CD8-positive, alpha-beta memory T cell (primary cell): ENCODE results near the gene TMEM59L. TPM values are rescaled to one million over a fixed set of nuclear protein-coding genes. Genes with fewer than 3 reads are reported as not detected.
A peak's percentile ranks its signal among the peaks of the same experiment; 100 is the strongest.
"Not testable (repeated sequence)": the region's sequence is repeated elsewhere in the genome, so short reads cannot be mapped to it uniquely, and the experiment has no call there.

Experiments
- CTCF ChIA-PET: fragments of 350-600 bp; sonication (Branson Sonifier 250); formaldehyde crosslinking; loops from one replicate; lab custom pipeline; 2021; ENCODE audit warnings: antibody characterized with exemption; lab: Charles Lee
- POLR2A ChIA-PET: fragments of 350-600 bp; sonication (Branson Sonifier 250); formaldehyde crosslinking; loops from one replicate; lab custom pipeline; 2021; ENCODE audit warnings: antibody characterized with exemption; lab: Charles Lee
- DNase-seq, 5 donors: peaks; one replicate each; pipeline versions ENCODE4 v3.0.0 to v3.0.0-alpha.2; 2020 to 2022; ENCODE audit warnings: mixed read lengths in 1 of 5
- H3K27ac ChIP-seq: one replicate; pipeline ENCODE4 v1.7.0; 2013; ENCODE audit warnings: low read depth, mild to moderate bottlenecking, low read length, moderate library complexity
- H3K27me3 ChIP-seq: 2 replicates; pipeline ENCODE4 v1.7.0; 2013; ENCODE audit warnings: low read length, mild to moderate bottlenecking; ENCODE audit not compliant: insufficient read depth, poor library complexity, severe bottlenecking
- H3K36me3 ChIP-seq: 2 replicates; pipeline ENCODE4 v1.7.0; 2013; ENCODE audit warnings: mild to moderate bottlenecking, low read length, moderate library complexity; ENCODE audit not compliant: insufficient read depth
- H3K4me1 ChIP-seq: 2 replicates; pipeline ENCODE4 v1.7.0; 2013; ENCODE audit warnings: mild to moderate bottlenecking, low read length, moderate library complexity; ENCODE audit not compliant: insufficient read depth
- H3K4me3 ChIP-seq: 2 replicates; pipeline ENCODE4 v1.7.0; 2013; ENCODE audit warnings: mild to moderate bottlenecking, low read length
- H3K9me3 ChIP-seq: 2 replicates; pipeline ENCODE4 v1.7.0; 2013; ENCODE audit warnings: mild to moderate bottlenecking, low read length
- H3K27ac Mint-ChIP-seq, 8 donors: one replicate each; pipeline ENCODE4 v1.8.0; 2020 to 2021; ENCODE audit warnings: mixed read lengths in 8 of 8, mild to moderate bottlenecking in 6 of 8, inconsistent platforms in 3 of 8, moderate library complexity in 3 of 8
- H3K27me3 Mint-ChIP-seq, 2 donors: one replicate each; pipeline ENCODE4 v1.8.0; 2020 to 2021; ENCODE audit warnings: mixed read lengths in 2 of 2, mild to moderate bottlenecking in 1 of 2, moderate library complexity in 1 of 2
- H3K36me3 Mint-ChIP-seq, 3 donors: one replicate each; pipeline ENCODE4 v1.8.0; 2020 to 2021; ENCODE audit warnings: mixed read lengths in 3 of 3, inconsistent platforms in 1 of 3, mild to moderate bottlenecking in 1 of 3
- H3K4me1 Mint-ChIP-seq, 3 donors: one replicate each; pipeline ENCODE4 v1.8.0; 2020 to 2021; ENCODE audit warnings: mixed read lengths in 3 of 3, inconsistent platforms in 1 of 3, mild to moderate bottlenecking in 1 of 3
- H3K4me3 Mint-ChIP-seq, 7 donors: one replicate each; pipeline ENCODE4 v1.8.0; 2020 to 2021; ENCODE audit warnings: mixed read lengths in 7 of 7, mild to moderate bottlenecking in 6 of 7, moderate library complexity in 4 of 7, inconsistent platforms in 2 of 7
- H3K9me3 Mint-ChIP-seq, 5 donors: one replicate each; pipeline ENCODE4 v1.8.0; 2020 to 2022; ENCODE audit warnings: mixed read lengths in 5 of 5, mild to moderate bottlenecking in 3 of 5, moderate library complexity in 2 of 5, inconsistent platforms in 1 of 5
- polyA plus RNA-seq: library from polyadenylated mRNA; unstranded; fragments of 300-500 nt; fragmentation: Illumina TruSeq; gene quantifications from one replicate; pipeline ENCODE4 v1.2.3, GENCODE V29; 2021
- total RNA-seq, 2 experiments: library from RNA; stranded (reverse); gene quantifications; one replicate each; pipeline ENCODE4 v1.2.3, GENCODE V29; 2021

Gene TMEM59L
- total and polyA plus RNA-seq, 3 experiments from 2014 or later = not detected

GRCh38 chr19:18589380-18590272, 23.0 kb upstream of the TMEM59L start:
- DNase-seq = peak in 2 of 5 donors; percentile 49 to 65
- Mint-ChIP-seq H3K9me3 (no peaks in the 10 kb centered on the region), H3K27me3 (peaks cover 0 to 3% of the 10 kb centered on the region in 2 donors), H3K27ac (peak overlapping the region; percentile 89 to 96 (median 92)), H3K4me1 (peaks cover 30 to 48% (median 39%) of the 10 kb centered on the region in 3 donors), H3K4me3 (peak overlapping the region; percentile 84 to 97 (median 89)), H3K36me3 (peaks cover 0 to 21% (median 0%) of the 10 kb centered on the region in 3 donors)
- Histone ChIP-seq H3K36me3 (peaks cover 6% of the 10 kb centered on the region), H3K4me1 (peaks cover 32% of the 10 kb centered on the region), H3K9me3 (no peaks in the 10 kb centered on the region), H3K27ac (peak overlapping the region; percentile 87), H3K27me3 (no peaks in the 10 kb centered on the region), H3K4me3 (peak overlapping the region; percentile 83)
- POLR2A ChIA-PET = interaction anchor here (0.5 to 2.9 kb wide), 17 partner anchors 15 to 330 kb away, joined by 3 to 39 read pairs (median 5); partner anchors contain the start of genes COPE, DDX49, ELL and FKBP8
- CTCF ChIA-PET = interaction anchor here (0.7 to 3.7 kb wide), 35 partner anchors 8 to 310 kb away, joined by 3 to 41 read pairs (median 5); partner anchors contain the start of genes ELL, FKBP8, KXD1 and UBA52

GRCh38 chr19:18590273-18591272, 22.1 kb upstream of the TMEM59L start:
- peak overlapping the region; percentile 27 to 97 (median 88) for H3K4me3 Mint-ChIP-seq

DNA sequence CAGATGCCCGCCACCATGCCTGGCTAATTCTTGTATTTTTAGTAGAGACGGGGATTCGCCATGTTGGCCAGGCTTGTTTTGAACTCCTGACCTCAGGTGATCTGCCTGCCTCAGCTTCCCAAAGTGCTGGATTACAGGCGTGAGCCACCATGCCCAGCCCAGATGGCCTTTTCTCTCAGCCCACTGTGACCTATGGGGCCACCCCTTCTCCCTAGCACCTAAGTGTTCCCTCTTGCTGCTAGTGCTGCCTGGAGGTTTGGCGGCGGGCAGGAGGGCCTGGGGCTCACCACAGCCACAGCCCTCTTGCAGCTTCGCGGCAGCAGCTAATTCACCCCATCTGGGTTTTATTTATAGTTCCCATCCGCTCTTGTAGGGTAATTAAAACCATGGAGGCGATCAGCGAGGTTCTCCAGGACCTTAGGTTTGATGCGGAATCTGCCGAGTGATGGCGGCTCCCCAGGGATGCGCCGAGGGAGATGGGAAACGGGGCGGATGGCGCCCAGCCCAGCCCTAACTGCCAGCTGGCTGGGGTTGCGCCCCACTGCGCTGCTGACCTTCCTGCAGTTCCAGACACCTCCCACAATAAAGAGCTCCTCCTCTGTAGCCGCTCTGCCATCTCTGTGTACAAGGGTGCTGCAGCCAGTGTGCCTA, 20.8 kb upstream of the TMEM59L start:
- Mint-ChIP-seq H3K9me3 (no peaks in the 10 kb centered on the region), H3K27me3 (peaks cover 0 to 3% of the 10 kb centered on the region in 2 donors), H3K36me3 (peaks cover 0 to 21% (median 0%) of the 10 kb centered on the region in 3 donors), H3K4me1 (peaks cover 33 to 46% (median 38%) of the 10 kb centered on the region in 3 donors), H3K27ac (peak overlapping the region in 4 of 8 donors; percentile 45 to 86 (median 70)), H3K4me3 (peak overlapping the region in 4 of 7 donors; percentile 15 to 67 (median 42))
- Histone ChIP-seq H3K36me3 (peaks cover 6% of the 10 kb centered on the region), H3K4me1 (peaks cover 36% of the 10 kb centered on the region), H3K27ac (no peak overlapping the region), H3K9me3 (no peaks in the 10 kb centered on the region), H3K4me3 (no peak overlapping the region), H3K27me3 (peaks cover 1% of the 10 kb centered on the region)
- ChIA-PET CTCF (interaction anchor here (0.8 to 4.3 kb wide), 3 partner anchors 15 to 256 kb away, joined by 3 to 25 read pairs (median 3); no protein-coding TSS in a partner anchor), POLR2A (interaction anchor here (0.9 kb wide), 1 partner anchor 48 kb away, joined by 3 read pairs; no protein-coding TSS in a partner anchor)
- peak in 1 of 5 donors; percentile 41 for DNase-seq

More at GRCh38 chr19:18590273-18591272, 22.1 kb upstream of the TMEM59L start:
- peaks cover 0 to 21% (median 0%) of the 10 kb centered on the region in 3 donors for H3K36me3 Mint-ChIP-seq
- CTCF ChIA-PET = interaction anchor here (0.8 to 3.7 kb wide), 3 partner anchors 18 to 256 kb away, joined by 3 to 41 read pairs (median 41); partner anchors contain the start of genes ELL and UBA52
- no peaks in the 10 kb centered on the region for H3K9me3 Mint-ChIP-seq
- Histone ChIP-seq H3K36me3 (peaks cover 6% of the 10 kb centered on the region), H3K27ac (peak overlapping the region; percentile 87), H3K27me3 (no peaks in the 10 kb centered on the region), H3K4me1 (peaks cover 36% of the 10 kb centered on the region), H3K9me3 (no peaks in the 10 kb centered on the region), H3K4me3 (peak overlapping the region; percentile 83)
- DNase-seq = peak in 1 of 5 donors; percentile 47
- H3K27ac Mint-ChIP-seq = peak overlapping the region in 7 of 8 donors; percentile 9 to 93 (median 91)
- POLR2A ChIA-PET = interaction anchor here (0.7 to 2.9 kb wide), 4 partner anchors 19 to 74 kb away, joined by 3 to 39 read pairs (median 10); partner anchors contain the start of genes KXD1 and UBA52
- H3K4me1 Mint-ChIP-seq = peaks cover 32 to 52% (median 42%) of the 10 kb centered on the region in 3 donors
- H3K27me3 Mint-ChIP-seq = peaks cover 0 to 3% of the 10 kb centered on the region in 2 donors

DNA sequence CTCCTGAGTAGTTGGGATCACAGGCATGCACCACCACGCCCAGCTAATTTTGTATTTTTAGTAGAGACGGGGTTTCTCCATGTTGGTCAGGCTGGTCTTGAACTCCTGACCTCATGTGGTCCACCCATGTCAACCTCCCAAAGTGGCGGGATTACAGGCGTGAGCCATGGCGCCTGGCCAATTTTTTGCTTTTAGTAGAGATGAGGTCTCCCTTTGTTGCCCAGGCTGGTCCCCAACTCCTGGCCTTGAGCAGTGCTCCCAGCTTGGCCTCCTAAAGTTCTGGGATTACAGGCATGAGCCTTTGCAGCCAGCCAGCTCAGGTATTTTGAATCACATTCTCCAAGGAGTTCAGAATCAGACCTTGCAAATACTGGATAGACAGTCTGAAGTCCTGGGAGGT, 19.9 kb upstream of the TMEM59L start:
- peaks cover 34% of the 10 kb centered on the region for H3K4me1 ChIP-seq
- Mint-ChIP-seq H3K4me1 (peaks cover 31 to 43% (median 36%) of the 10 kb centered on the region in 3 donors), H3K27ac (peak overlapping the region in 5 of 8 donors; percentile 8 to 74 (median 54)), H3K4me3 (peak overlapping the region in 2 of 7 donors; percentile 11 to 70), H3K36me3 (peaks cover 0 to 21% (median 0%) of the 10 kb centered on the region in 3 donors)
- not testable (repeated sequence) for H3K9me3 Mint-ChIP-seq, H3K27me3 ChIP-seq, H3K27me3 Mint-ChIP-seq, H3K27ac ChIP-seq, H3K36me3 ChIP-seq, H3K4me3 ChIP-seq, H3K9me3 ChIP-seq
- peak in 1 of 5 donors; percentile 42 for DNase-seq
- POLR2A ChIA-PET = interaction anchor here (0.5 to 1.6 kb wide), 4 partner anchors 11 to 21 kb away, joined by 3 to 5 read pairs (median 4); partner anchors contain the start of genes TMEM59L and UBA52
- CTCF ChIA-PET = interaction anchor here (1.0 to 4.3 kb wide), 4 partner anchors 15 to 255 kb away, joined by 3 to 25 read pairs (median 6); partner anchors contain the start of gene UBA52

GRCh38 chr19:18593367-18594095, 19.1 kb upstream of the TMEM59L start:
- Histone ChIP-seq H3K27me3 (peaks cover 4% of the 10 kb centered on the region), H3K4me1 (peaks cover 28% of the 10 kb centered on the region), H3K4me3 (no peak overlapping the region), H3K9me3 (no peaks in the 10 kb centered on the region), H3K36me3 (peaks cover 6% of the 10 kb centered on the region), H3K27ac (no peak overlapping the region)
- H3K27me3 Mint-ChIP-seq = peaks cover 0 to 3% of the 10 kb centered on the region in 2 donors
- no peaks in the 10 kb centered on the region for H3K9me3 Mint-ChIP-seq
- ChIA-PET POLR2A (interaction anchor here (0.5 to 1.6 kb wide), 10 partner anchors 12 to 1223 kb away, joined by 3 to 5 read pairs (median 3); partner anchors contain the start of genes KXD1, TMEM59L and UBA52), CTCF (interaction anchor here (0.6 to 4.3 kb wide), 24 partner anchors 8 to 397 kb away, joined by 3 to 25 read pairs (median 4); partner anchors contain the start of genes COPE, DDX49 and UBA52)
- H3K36me3 Mint-ChIP-seq = peaks cover 0 to 21% (median 0%) of the 10 kb centered on the region in 3 donors
- peaks cover 24 to 36% (median 29%) of the 10 kb centered on the region in 3 donors for H3K4me1 Mint-ChIP-seq
- DNase-seq = peak in 1 of 5 donors; percentile 52
- H3K4me3 Mint-ChIP-seq = peak overlapping the region; percentile 56 to 74 (median 71)
- H3K27ac Mint-ChIP-seq = peak overlapping the region; percentile 29 to 86 (median 62)
